Stimulated activated naive B cell treated with anti-CD40 and anti-IgM and Interleukin-4, amounts not matched to agents 10 μg/mL and 1 μg/mL and 100 μg/mL, for 72 hours (primary cell): ENCODE data around the gene HAND2.

Experiments
- ATAC-seq, 2 donors: fragments of 150-1000 bp; cut with Tn5 transposase; replicated peaks; 2 replicates each; pipeline ENCODE4 v1.10.0; 2021; ENCODE audit warnings: moderate library complexity in 1 of 2
- DNase-seq: peaks from one replicate; pipeline ENCODE4 v3.0.0; 2021
- H3K27ac Mint-ChIP-seq: one replicate; pipeline ENCODE4 v1.8.0; 2022; ENCODE audit warnings: mild to moderate bottlenecking, mixed read lengths
- H3K27me3 Mint-ChIP-seq, 2 donors: one replicate each; pipeline ENCODE4 v1.8.0; 2022; ENCODE audit warnings: mixed read lengths in 2 of 2
- H3K36me3 Mint-ChIP-seq, 2 donors: one replicate each; pipeline ENCODE4 v1.8.0; 2022; ENCODE audit warnings: mixed read lengths in 2 of 2, mild to moderate bottlenecking in 1 of 2
- H3K4me1 Mint-ChIP-seq, 2 donors: one replicate each; pipeline ENCODE4 v1.8.0; 2022; ENCODE audit warnings: mixed read lengths in 2 of 2, mild to moderate bottlenecking in 1 of 2
- H3K4me3 Mint-ChIP-seq, 2 donors: one replicate each; pipeline ENCODE4 v1.8.0; 2022; ENCODE audit warnings: mild to moderate bottlenecking in 2 of 2, mixed read lengths in 2 of 2, moderate library complexity in 1 of 2
- H3K9me3 Mint-ChIP-seq, 2 donors: one replicate each; pipeline ENCODE4 v1.8.0; 2022; ENCODE audit warnings: mixed read lengths in 2 of 2, mild to moderate bottlenecking in 1 of 2

HAND2 gene

GRCh38 chr4:173530326-173531085, 477 bp upstream of the HAND2 start:
- no peak for ATAC-seq
- peaks cover 8 to 13% of the 10 kb centered on the region in 2 donors for H3K9me3 Mint-ChIP-seq
- peaks cover 5 to 26% of the 10 kb centered on the region in 2 donors for H3K4me1 Mint-ChIP-seq
- peak overlapping the region; percentile 84 for H3K27ac Mint-ChIP-seq
- peaks cover 81 to 92% of the 10 kb centered on the region in 2 donors for H3K27me3 Mint-ChIP-seq
- no peak for DNase-seq
- peak overlapping the region; percentile 65 to 67 for H3K4me3 Mint-ChIP-seq
- peaks cover 15 to 18% of the 10 kb centered on the region in 2 donors for H3K36me3 Mint-ChIP-seq

- H3K27me3 Mint-ChIP-seq: peaks cover 80 to 92% of the 10 kb centered on the region in 2 donors
- ATAC-seq: no peak
- peaks cover 4 to 9% of the 10 kb centered on the region in 2 donors for H3K9me3 Mint-ChIP-seq
- DNase-seq: no peak
- peaks cover 14 to 25% of the 10 kb centered on the region in 2 donors for H3K36me3 Mint-ChIP-seq
- peak overlapping the region; percentile 53 to 65 for H3K4me3 Mint-ChIP-seq
- peaks cover 5 to 26% of the 10 kb centered on the region in 2 donors for H3K4me1 Mint-ChIP-seq
- H3K27ac Mint-ChIP-seq: peak overlapping the region; percentile 91
Observed at GRCh38 chr4:173528378-173529321, 1.4 kb downstream of the HAND2 start.

- Mint-ChIP-seq H3K27me3 (peaks cover 83 to 94% of the 10 kb centered on the region in 2 donors), H3K27ac (peak overlapping the region; percentile 91), H3K4me3 (peak overlapping the region in 1 of 2 donors; percentile 41), H3K36me3 (peaks cover 14 to 28% of the 10 kb centered on the region in 2 donors), H3K9me3 (peaks cover 7 to 12% of the 10 kb centered on the region in 2 donors), H3K4me1 (peaks cover 10 to 34% of the 10 kb centered on the region in 2 donors)
- DNase-seq: no peak
- ATAC-seq: no peak
Observed at GRCh38 chr4:173527103-173527891, 2.7 kb downstream of the HAND2 start.

- Mint-ChIP-seq H3K27ac (peak overlapping the region; percentile 91), H3K27me3 (peaks cover 82 to 94% of the 10 kb centered on the region in 2 donors), H3K36me3 (peaks cover 14 to 28% of the 10 kb centered on the region in 2 donors), H3K9me3 (peaks cover 7 to 12% of the 10 kb centered on the region in 2 donors), H3K4me1 (peaks cover 13 to 40% of the 10 kb centered on the region in 2 donors), H3K4me3 (no peak overlapping the region)
- ATAC-seq: no peak
- DNase-seq: no peak
Observed at GRCh38 chr4:173526724-173527102, 3.3 kb downstream of the HAND2 start.

GRCh38 chr4:173526027-173526482, 4.0 kb downstream of the HAND2 start:
- Mint-ChIP-seq H3K27ac (peak overlapping the region; percentile 77), H3K4me3 (peak overlapping the region in 1 of 2 donors; percentile 45), H3K27me3 (peaks cover 78 to 94% of the 10 kb centered on the region in 2 donors), H3K4me1 (peaks cover 16 to 40% of the 10 kb centered on the region in 2 donors), H3K36me3 (peaks cover 12 to 30% of the 10 kb centered on the region in 2 donors), H3K9me3 (peaks cover 9 to 14% of the 10 kb centered on the region in 2 donors)
- DNase-seq: no peak
- ATAC-seq: no peak

- H3K9me3 Mint-ChIP-seq: peaks cover 11 to 15% of the 10 kb centered on the region in 2 donors
- peak overlapping the region; percentile 91 for H3K27ac Mint-ChIP-seq
- H3K4me1 Mint-ChIP-seq: peaks cover 17 to 37% of the 10 kb centered on the region in 2 donors
- DNase-seq (no peak), ATAC-seq (no peak)
- peaks cover 13 to 32% of the 10 kb centered on the region in 2 donors for H3K36me3 Mint-ChIP-seq
- H3K27me3 Mint-ChIP-seq: peaks cover 78 to 94% of the 10 kb centered on the region in 2 donors
- no peak overlapping the region for H3K4me3 Mint-ChIP-seq
Observed at GRCh38 chr4:173525118-173526011, 4.7 kb downstream of the HAND2 start.

GRCh38 chr4:173524218-173525117, 5.6 kb downstream of the HAND2 start:
- no peak for ATAC-seq

GRCh38 chr4:173522951-173523395, 7.1 kb downstream of the HAND2 start:
- DNase-seq (no peak), ATAC-seq (no peak)
- Mint-ChIP-seq H3K27ac (peak overlapping the region; percentile 73), H3K27me3 (peaks cover 78 to 95% of the 10 kb centered on the region in 2 donors), H3K4me3 (peak overlapping the region; percentile 10 to 11), H3K4me1 (peaks cover 17 to 26% of the 10 kb centered on the region in 2 donors), H3K36me3 (peaks cover 9 to 24% of the 10 kb centered on the region in 2 donors), H3K9me3 (peaks cover 7 to 16% of the 10 kb centered on the region in 2 donors)

More at GRCh38 chr4:173524218-173525117, 5.6 kb downstream of the HAND2 start:
- Mint-ChIP-seq H3K4me1 (peaks cover 14 to 28% of the 10 kb centered on the region in 2 donors), H3K27me3 (peaks cover 77 to 93% of the 10 kb centered on the region in 2 donors), H3K4me3 (peak overlapping the region in 1 of 2 donors; percentile 32), H3K36me3 (peaks cover 16 to 29% of the 10 kb centered on the region in 2 donors), H3K9me3 (peaks cover 11 to 15% of the 10 kb centered on the region in 2 donors), H3K27ac (peak overlapping the region; percentile 91)
- no peak for DNase-seq

GRCh38 chr4:173522160-173522950, 7.7 kb downstream of the HAND2 start:
- H3K27me3 Mint-ChIP-seq: peaks cover 80 to 95% of the 10 kb centered on the region in 2 donors
- peak overlapping the region; percentile 73 for H3K27ac Mint-ChIP-seq
- ATAC-seq (no peak), DNase-seq (no peak)
- H3K4me1 Mint-ChIP-seq: peaks cover 17 to 26% of the 10 kb centered on the region in 2 donors
- H3K9me3 Mint-ChIP-seq: peaks cover 7 to 16% of the 10 kb centered on the region in 2 donors
- H3K4me3 Mint-ChIP-seq: peak overlapping the region; percentile 28 to 29
- peaks cover 9 to 24% of the 10 kb centered on the region in 2 donors for H3K36me3 Mint-ChIP-seq

GRCh38 chr4:173521467-173522159, 8.4 kb downstream of the HAND2 start:
- Mint-ChIP-seq H3K9me3 (peaks cover 7 to 16% of the 10 kb centered on the region in 2 donors), H3K4me3 (peak overlapping the region in 1 of 2 donors; percentile 21), H3K4me1 (peaks cover 18 to 29% of the 10 kb centered on the region in 2 donors), H3K36me3 (peaks cover 9 to 27% of the 10 kb centered on the region in 2 donors), H3K27me3 (peaks cover 80 to 95% of the 10 kb centered on the region in 2 donors), H3K27ac (peak overlapping the region; percentile 73)
- DNase-seq (no peak), ATAC-seq (no peak)
